Measurements from ENCODE around the gene SNRNP48.

The SNRNP48 gene

DNA sequence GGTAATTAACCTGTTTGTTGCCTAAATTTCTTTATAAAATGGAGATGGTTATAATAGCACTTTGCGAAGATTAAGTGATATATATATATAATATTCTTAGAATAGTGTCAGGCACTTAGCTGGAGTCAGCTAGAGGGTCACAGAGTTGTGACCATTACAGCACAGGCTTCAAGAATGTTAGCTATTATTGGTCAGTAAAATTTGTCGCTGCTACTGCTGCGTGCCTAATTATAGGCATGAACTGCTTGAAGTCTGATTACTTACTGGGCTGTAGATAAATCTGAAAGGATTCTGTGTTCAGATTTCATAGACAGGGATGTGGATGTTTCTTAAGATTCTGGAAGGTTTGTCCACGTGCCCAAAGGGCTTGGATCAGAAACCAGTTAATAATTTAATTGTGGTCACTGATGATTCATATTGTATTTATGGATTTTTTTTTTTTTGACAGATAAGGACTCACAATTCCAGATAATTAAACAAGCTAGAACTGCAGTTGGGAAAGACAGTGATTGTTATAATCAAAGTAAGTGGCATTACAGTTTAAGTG, 4.7 kb downstream of the SNRNP48 start:
- H3K4me3 ChIP-seq (ENCODE audit: low read depth in 1 of 2, low read length in 1 of 2): no peak overlapping the region
- H3K27me3 ChIP-seq: no peaks in the 10 kb centered on the region
- TF ChIP-seq, protein P1, sequence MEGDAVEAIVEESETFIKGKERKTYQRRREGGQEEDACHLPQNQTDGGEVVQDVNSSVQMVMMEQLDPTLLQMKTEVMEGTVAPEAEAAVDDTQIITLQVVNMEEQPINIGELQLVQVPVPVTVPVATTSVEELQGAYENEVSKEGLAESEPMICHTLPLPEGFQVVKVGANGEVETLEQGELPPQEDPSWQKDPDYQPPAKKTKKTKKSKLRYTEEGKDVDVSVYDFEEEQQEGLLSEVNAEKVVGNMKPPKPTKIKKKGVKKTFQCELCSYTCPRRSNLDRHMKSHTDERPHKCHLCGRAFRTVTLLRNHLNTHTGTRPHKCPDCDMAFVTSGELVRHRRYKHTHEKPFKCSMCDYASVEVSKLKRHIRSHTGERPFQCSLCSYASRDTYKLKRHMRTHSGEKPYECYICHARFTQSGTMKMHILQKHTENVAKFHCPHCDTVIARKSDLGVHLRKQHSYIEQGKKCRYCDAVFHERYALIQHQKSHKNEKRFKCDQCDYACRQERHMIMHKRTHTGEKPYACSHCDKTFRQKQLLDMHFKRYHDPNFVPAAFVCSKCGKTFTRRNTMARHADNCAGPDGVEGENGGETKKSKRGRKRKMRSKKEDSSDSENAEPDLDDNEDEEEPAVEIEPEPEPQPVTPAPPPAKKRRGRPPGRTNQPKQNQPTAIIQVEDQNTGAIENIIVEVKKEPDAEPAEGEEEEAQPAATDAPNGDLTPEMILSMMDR (IDR thresholded peaks at IDR 0.05): no peak
- no peak overlapping the region for H3K27ac ChIP-seq
- H3K4me1 ChIP-seq (ENCODE audit: control insufficient read depth in 1 of 2, insufficient read depth in 1 of 2, low read depth in 1 of 2, low read length in 1 of 2): peaks cover 17 to 18% of the 10 kb centered on the region in 2 experiments
- H3K9me3 ChIP-seq: no peaks in the 10 kb centered on the region
- peaks cover 54% of the 10 kb centered on the region for H3K36me3 ChIP-seq

DNA sequence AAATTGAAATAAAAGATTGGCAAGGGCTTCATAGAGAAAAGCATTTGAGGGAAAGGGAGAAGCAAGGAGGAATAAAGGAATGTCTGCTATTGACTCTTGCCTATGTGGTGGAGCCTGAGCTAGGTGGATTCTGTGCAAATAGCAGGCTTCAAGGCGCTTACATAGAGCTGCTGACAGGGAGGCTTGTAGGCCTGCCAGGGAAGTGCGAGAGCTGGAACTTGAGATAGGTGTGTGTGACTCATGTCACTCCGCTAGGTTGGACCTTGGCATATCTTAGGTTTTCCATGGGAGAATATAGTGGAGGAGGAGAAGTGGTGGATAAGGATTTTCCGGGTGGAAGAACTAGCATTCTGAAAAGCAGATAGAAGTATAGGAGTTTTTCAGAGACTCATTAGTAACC, 14.0 kb downstream of the SNRNP48 start:
- H3K4me3 ChIP-seq (ENCODE audit: low read depth in 1 of 2, low read length in 1 of 2): no peak overlapping the region
- peaks cover 86% of the 10 kb centered on the region for H3K36me3 ChIP-seq
- no peaks in the 10 kb centered on the region for H3K4me1 ChIP-seq (ENCODE audit: control insufficient read depth in 1 of 2, insufficient read depth in 1 of 2, low read depth in 1 of 2, low read length in 1 of 2)
- no peak overlapping the region for H3K27ac ChIP-seq
- H3K27me3 ChIP-seq: no peaks in the 10 kb centered on the region
- H3K9me3 ChIP-seq: no peaks in the 10 kb centered on the region
- TF ChIP-seq, protein P1 (IDR thresholded peaks at IDR 0.05): no peak

DNA sequence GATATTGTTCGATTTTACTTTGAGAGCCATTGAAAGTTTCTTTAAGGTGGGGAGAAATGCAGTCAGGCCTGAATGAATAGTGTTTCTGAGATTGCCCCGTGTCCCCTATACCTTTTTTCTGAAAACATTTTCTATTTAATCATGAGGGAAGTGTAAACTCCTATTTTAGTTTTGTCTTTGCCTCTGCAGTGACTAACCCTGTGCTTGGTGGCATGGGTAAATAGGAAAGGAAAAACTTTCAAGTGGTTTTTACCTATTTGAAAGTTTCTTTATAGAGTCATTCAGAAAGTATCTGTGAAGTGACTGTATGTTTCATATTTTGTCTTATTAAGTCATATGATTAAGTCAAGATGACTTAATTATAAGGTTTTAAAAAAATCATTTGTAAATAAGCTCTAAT, 14.5 kb downstream of the SNRNP48 start:
- H3K36me3 ChIP-seq: peaks cover 86% of the 10 kb centered on the region
- no peaks in the 10 kb centered on the region for H3K4me1 ChIP-seq (ENCODE audit: control insufficient read depth in 1 of 2, insufficient read depth in 1 of 2, low read depth in 1 of 2, low read length in 1 of 2)
- no peak overlapping the region for H3K4me3 ChIP-seq (ENCODE audit: low read depth in 1 of 2, low read length in 1 of 2)
- H3K27me3 ChIP-seq: no peaks in the 10 kb centered on the region
- H3K9me3 ChIP-seq: no peaks in the 10 kb centered on the region
- TF ChIP-seq, protein P1 (IDR thresholded peaks at IDR 0.05): no peak
- no peak overlapping the region for H3K27ac ChIP-seq

DNA sequence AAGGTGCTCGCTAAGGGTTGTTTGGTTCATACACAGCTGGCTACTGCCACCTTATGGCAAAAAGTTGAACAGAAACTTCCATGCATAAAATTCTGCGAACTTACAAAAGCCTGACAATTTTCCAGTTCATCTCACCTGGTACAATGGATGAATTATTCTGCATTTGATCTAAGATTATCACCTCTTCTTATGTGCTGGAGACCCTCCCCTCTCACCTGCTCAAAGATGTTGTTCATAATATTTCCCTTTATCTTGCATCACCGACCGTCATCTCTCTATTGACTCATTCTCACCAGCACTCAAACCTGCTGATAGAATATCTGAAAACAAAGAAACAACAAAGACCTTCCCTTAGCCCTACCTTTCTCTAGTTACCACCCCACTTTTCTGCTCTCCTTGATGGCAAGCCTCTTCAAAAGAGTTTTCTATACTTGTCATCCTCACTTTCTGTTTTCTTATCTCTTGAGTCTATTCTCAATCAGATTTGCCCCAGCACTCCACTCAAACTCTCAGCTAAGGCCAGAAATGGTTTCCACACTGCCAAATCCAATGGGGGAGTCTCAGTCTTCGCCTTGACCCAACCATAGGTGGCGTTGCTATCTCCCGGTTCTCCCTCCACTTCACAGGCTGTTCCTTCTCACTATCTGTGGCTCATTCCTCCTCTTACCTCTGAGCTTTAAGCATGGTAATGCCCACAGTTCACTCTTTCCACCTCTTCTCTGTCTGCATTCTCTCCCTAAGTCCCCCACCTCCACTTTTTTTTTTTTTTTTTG, 25.8 kb downstream of the SNRNP48 start:
- Histone ChIP-seq H3K27me3 (no peaks in the 10 kb centered on the region), H3K36me3 (peaks cover 34% of the 10 kb centered on the region), H3K27ac (no peak overlapping the region), H3K4me1 (ENCODE audit: control insufficient read depth in 1 of 2, insufficient read depth in 1 of 2, low read depth in 1 of 2, low read length in 1 of 2) (peaks cover 7 to 20% of the 10 kb centered on the region in 2 experiments), H3K9me3 (no peaks in the 10 kb centered on the region), H3K4me3 (ENCODE audit: low read depth in 1 of 2, low read length in 1 of 2) (peak overlapping the region in 1 of 2 experiments; percentile 20)
- TF ChIP-seq, protein P1 (IDR thresholded peaks at IDR 0.05): peak; percentile 64

DNA sequence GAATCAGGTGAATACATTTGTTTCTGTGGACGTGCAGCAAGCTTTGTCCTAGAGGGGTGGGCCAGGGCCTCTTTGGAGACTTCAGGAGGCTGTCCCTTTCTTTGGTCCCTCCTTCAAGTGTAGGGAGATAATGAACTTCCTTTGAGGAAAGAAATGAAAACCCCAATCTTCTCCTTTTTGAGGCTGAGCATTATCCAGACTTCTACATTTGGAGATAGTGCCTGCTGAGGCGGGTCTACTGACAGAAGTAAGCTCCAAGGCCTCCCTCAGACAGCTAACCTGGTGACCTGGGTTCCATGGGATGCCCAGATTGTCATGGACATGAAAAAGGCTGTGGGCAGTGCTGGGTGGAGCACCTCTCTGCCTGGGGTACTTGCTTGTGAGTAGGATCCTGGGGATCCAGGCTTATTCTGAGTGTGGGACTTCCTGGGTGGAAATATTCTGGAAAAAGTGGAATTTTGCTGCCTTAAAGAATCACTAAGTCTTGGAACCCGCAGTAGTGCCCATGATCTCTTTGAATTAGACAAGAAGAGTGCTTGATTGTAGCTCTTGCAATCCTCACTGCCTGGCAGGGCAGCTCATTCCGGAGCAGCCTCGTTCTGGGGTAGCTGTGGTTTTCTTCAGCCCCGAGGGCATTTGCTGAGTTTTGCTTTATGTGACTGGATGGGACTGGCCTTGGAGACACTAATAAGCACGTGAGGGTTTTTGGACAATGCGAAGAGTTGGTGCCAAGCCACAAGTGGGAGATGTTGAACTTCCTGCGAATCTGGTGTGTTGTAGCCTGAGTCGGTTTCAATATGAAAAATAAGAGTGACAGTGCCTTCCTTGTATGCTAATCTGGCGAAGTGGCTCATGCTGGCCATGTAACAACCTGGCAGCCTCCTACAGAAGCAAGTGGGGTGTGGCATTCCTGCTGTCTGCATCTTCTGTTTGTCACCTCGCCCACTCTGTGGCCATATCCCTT, 28.1 kb downstream of the SNRNP48 start:
- H3K4me3 ChIP-seq (ENCODE audit: low read depth in 1 of 2, low read length in 1 of 2): no peak overlapping the region
- H3K27ac ChIP-seq: peak overlapping the region; percentile 72
- TF ChIP-seq, protein P1 (IDR thresholded peaks at IDR 0.05): no peak
- no peaks in the 10 kb centered on the region for H3K9me3 ChIP-seq
- H3K4me1 ChIP-seq (ENCODE audit: control insufficient read depth in 1 of 2, insufficient read depth in 1 of 2, low read depth in 1 of 2, low read length in 1 of 2): peaks cover 7 to 20% of the 10 kb centered on the region in 2 experiments
- no peaks in the 10 kb centered on the region for H3K27me3 ChIP-seq
- peaks cover 12% of the 10 kb centered on the region for H3K36me3 ChIP-seq
